Keratinocyte (primary cell): ENCODE measurements around the gene SOCS3. TPM values are rescaled to one million over a fixed set of nuclear protein-coding genes. Genes with fewer than 3 reads are reported as not detected.
A peak's percentile ranks its signal among the peaks of the same experiment; 100 is the strongest.

Experiments used
- DNase-seq: peaks from one replicate; pipeline ENCODE4 v3.0.0-alpha.2; 2011; ENCODE audit warnings: low read depth, missing footprints, low spot score
- FAIRE-seq: peaks from 2 replicates; lab custom pipeline; 2011; peaks lifted over from hg19 to GRCh38; lab: Jason Lieb, UNC
- H2AFZ ChIP-seq: 2 replicates; pipeline ENCODE4 v1.6.0; 2012; ENCODE audit warnings: low read length, control low read depth, inconsistent platforms; ENCODE audit not compliant: control insufficient read depth
- H3K27ac ChIP-seq: 2 replicates; pipeline ENCODE4 v1.5.1; 2011; ENCODE audit warnings: low read length; ENCODE audit not compliant: control insufficient read depth, insufficient read depth
- H3K27me3 ChIP-seq: 3 replicates; pipeline ENCODE4 v1.6.0; 2011; ENCODE audit warnings: low read length; ENCODE audit not compliant: control insufficient read depth, insufficient read depth; ENCODE audit errors: extremely low read depth
- H3K36me3 ChIP-seq, 2 experiments: 2 replicates in 1 of 2; 3 replicates in 1 of 2; pipeline ENCODE4 v1.5.1; 2011; ENCODE audit warnings: low read length in 2 of 2, mild to moderate bottlenecking in 1 of 2; ENCODE audit not compliant: control insufficient read depth in 2 of 2, insufficient read depth in 2 of 2; ENCODE audit errors: extremely low read depth in 1 of 2
- H3K4me1 ChIP-seq: 3 replicates; pipeline ENCODE4 v1.5.1; 2011; ENCODE audit warnings: low read length; ENCODE audit not compliant: control insufficient read depth, insufficient read depth; ENCODE audit errors: extremely low read depth
- H3K4me2 ChIP-seq: 3 replicates; pipeline ENCODE4 v1.6.0; 2011; ENCODE audit warnings: low read depth, low read length; ENCODE audit not compliant: control insufficient read depth, insufficient read depth; ENCODE audit errors: extremely low read depth
- H3K4me3 ChIP-seq, 3 experiments: fragments of 200-600 bp in 1 of 3; sonication (generic) in 1 of 3; 2 replicates in 2 of 3; 3 replicates in 1 of 3; pipeline ENCODE4 v1.5.1; 2011 to 2016; ENCODE audit warnings: low read length in 3 of 3, mild to moderate bottlenecking in 3 of 3, control low read depth in 2 of 3, inconsistent platforms in 1 of 3, low read depth in 1 of 3, mixed read lengths in 1 of 3, mixed run types in 1 of 3, moderate library complexity in 1 of 3; ENCODE audit not compliant: control insufficient read depth in 2 of 3, insufficient read depth in 2 of 3; ENCODE audit errors: extremely low read depth in 1 of 3
- H3K79me2 ChIP-seq: 2 replicates; pipeline ENCODE4 v1.6.0; 2012; ENCODE audit warnings: low read length; ENCODE audit not compliant: control insufficient read depth, insufficient read depth
- H3K9ac ChIP-seq: 3 replicates; pipeline ENCODE4 v1.6.0; 2011; ENCODE audit warnings: low read length; ENCODE audit not compliant: control insufficient read depth, insufficient read depth; ENCODE audit errors: extremely low read depth
- H3K9me1 ChIP-seq: 3 replicates; pipeline ENCODE4 v1.6.0; 2011; ENCODE audit warnings: low read length; ENCODE audit not compliant: control insufficient read depth, insufficient read depth; ENCODE audit errors: extremely low read depth
- H3K9me3 ChIP-seq: 2 replicates; pipeline ENCODE4 v1.5.1; 2012; ENCODE audit warnings: low read depth, low read length; ENCODE audit not compliant: control insufficient read depth
- H4K20me1 ChIP-seq: 3 replicates; pipeline ENCODE4 v1.6.0; 2011; ENCODE audit warnings: low read length; ENCODE audit not compliant: control insufficient read depth, insufficient read depth; ENCODE audit errors: extremely low read depth
- EZH2 ChIP-seq: IDR thresholded peaks from one replicate; pipeline ENCODE4 v1.6.1; 2012; ENCODE audit warnings: inconsistent platforms, mild to moderate bottlenecking, low read length, moderate library complexity
- dilution Hi-C: fragments of 300-500 bp; cut with MboI; formaldehyde crosslinking; loops from one replicate; pipeline ENCODE4 v1.7.0; 2020; ENCODE audit warnings: low sequenced_read_pairs; ENCODE audit not compliant: extremely low pct_ligation_motif_present
- polyA plus RNA-seq, 5 experiments: library from polyadenylated mRNA; depleted of rRNA in 3 of 5; stranded (reverse) in 3 of 5; stranded (forward) in 1 of 5; unstranded in 1 of 5; fragments of >200 nt; gene quantifications; 1 replicate in 1 of 5; 2 replicates in 3 of 5; 3 replicates in 1 of 5; pipeline versions ENCODE4 v1.2.1 to v1.2.3, GENCODE V29; 2011 to 2012; ENCODE audit warnings: missing spikeins in 2 of 5, low read depth in 1 of 5, low replicate concordance in 1 of 5
- TF ChIP-seq, protein P1 (sequence below), 3 experiments: IDR thresholded peaks in 1 of 3; conservative IDR thresholded peaks in 1 of 3; optimal IDR thresholded peaks in 1 of 3; 2 replicates in 2 of 3; 3 replicates in 1 of 3; pipeline versions ENCODE3 to v1.5.1; 2011; ENCODE audit warnings: low read length in 3 of 3, mild to moderate bottlenecking in 3 of 3, moderate library complexity in 2 of 3, control low read depth in 1 of 3, inconsistent platforms in 1 of 3; ENCODE audit not compliant: insufficient read depth in 2 of 3; ENCODE audit errors: extremely low read depth in 1 of 3

The SOCS3 gene
- polyA plus RNA-seq, 1 donor (not counting 4 experiments of a cell fraction or from before 2014, with no cell fraction given), result 9.4 TPM

DNA sequence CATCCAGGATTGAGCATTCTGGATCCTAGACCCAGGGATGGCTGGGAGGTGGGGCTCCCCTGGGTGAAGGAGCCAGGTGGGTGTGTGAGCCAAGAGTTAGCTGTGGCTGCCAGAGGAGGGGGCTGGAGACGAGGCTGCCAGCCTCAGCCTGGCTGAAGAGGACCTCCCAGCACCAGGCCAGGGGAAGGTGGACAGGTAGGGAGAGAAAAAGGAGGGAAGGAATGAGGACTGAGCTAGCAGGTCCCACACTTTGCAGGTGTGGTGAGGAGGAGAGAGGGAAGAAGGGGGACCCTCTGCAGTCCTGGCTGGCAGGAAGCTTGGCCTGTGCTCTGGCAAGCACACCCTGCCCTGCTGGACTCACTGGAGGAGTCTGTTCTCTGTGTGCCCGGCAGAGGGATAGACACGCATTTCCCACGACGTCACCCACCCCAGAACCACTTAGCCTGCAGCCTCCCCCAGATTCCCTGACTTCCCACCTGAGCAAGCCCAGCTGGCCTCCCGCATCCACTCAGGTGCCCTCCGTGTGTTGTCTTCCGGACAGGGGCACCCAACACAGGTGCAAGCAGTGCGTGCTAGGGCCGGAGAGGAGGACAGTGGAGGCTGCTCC is 42.0 kb downstream of the SOCS3 start:
- no peak for FAIRE-seq
- H3K9me1 ChIP-seq, result no peaks in the 10 kb centered on the region
- TF ChIP-seq, protein P1, sequence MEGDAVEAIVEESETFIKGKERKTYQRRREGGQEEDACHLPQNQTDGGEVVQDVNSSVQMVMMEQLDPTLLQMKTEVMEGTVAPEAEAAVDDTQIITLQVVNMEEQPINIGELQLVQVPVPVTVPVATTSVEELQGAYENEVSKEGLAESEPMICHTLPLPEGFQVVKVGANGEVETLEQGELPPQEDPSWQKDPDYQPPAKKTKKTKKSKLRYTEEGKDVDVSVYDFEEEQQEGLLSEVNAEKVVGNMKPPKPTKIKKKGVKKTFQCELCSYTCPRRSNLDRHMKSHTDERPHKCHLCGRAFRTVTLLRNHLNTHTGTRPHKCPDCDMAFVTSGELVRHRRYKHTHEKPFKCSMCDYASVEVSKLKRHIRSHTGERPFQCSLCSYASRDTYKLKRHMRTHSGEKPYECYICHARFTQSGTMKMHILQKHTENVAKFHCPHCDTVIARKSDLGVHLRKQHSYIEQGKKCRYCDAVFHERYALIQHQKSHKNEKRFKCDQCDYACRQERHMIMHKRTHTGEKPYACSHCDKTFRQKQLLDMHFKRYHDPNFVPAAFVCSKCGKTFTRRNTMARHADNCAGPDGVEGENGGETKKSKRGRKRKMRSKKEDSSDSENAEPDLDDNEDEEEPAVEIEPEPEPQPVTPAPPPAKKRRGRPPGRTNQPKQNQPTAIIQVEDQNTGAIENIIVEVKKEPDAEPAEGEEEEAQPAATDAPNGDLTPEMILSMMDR (optimal IDR thresholded peaks at IDR 0.05 in 1 of 3, IDR thresholded peaks at IDR 0.05 in 1 of 3, conservative IDR thresholded peaks at IDR 0.05 in 1 of 3; ENCODE audit: extremely low read depth in 1 of 3, insufficient read depth in 2 of 3, low read length in 3 of 3), result no peak
- TF ChIP-seq EZH2, result no peak
- H3K27me3 ChIP-seq, result no peaks in the 10 kb centered on the region
- no peak overlapping the region for H3K4me3 ChIP-seq
- H3K79me2 ChIP-seq, result no peaks in the 10 kb centered on the region
- no peak overlapping the region for H2AFZ ChIP-seq
- no peak for DNase-seq
- H3K27ac ChIP-seq, result no peak overlapping the region
- no peaks in the 10 kb centered on the region for H3K36me3 ChIP-seq
- H4K20me1 ChIP-seq, result no peaks in the 10 kb centered on the region
- peaks cover 41% of the 10 kb centered on the region for H3K4me1 ChIP-seq
- no peak overlapping the region for H3K4me2 ChIP-seq
- dilution Hi-C loops, result no loop called here
- H3K9me3 ChIP-seq, result no peaks in the 10 kb centered on the region
- H3K9ac ChIP-seq, result no peak overlapping the region

DNA sequence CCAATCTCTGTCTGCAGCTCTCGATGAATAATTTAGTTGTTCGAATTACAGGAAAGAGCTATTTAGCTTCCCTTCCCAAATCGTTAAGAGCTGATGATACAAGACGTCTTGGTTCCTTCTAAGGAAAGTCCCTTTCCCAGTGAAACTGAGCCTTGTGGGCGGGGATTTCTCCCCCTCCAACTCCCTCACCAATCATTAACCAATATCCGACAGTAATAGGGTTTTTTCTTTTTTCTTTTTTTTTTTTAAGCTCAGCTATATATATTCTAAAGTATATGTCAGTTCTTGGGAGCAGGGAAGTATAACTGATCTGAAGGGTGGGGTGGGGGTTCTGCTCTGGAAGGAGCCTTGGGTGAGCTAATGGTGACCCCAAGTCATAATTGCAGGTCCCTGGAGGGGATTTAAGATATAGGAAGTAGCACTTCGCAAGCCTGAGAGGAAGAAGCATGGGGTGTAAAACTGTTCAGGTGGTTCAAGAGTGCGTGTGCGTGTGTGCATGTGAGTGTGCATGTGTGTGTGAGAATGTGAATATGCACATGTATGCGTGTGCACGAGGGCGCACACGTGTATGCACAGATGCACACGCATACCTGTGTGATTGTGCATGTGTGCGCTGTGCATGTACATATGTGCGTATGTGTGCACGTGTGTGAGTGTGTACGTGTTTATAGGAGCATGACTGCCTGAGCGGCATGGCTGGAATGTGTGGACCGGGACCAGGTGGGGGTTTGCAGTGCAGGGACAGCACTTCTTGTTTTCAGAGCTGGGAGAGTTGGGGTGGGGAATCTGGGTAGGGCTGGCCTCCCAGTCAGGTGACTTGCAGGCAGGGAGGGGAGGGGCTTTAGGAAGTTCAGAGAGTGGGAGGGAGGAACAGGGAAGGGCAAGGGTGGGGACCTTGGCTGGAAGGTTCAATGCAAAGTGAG is 42.7 kb downstream of the SOCS3 start:
- peaks cover 41% of the 10 kb centered on the region for H3K4me1 ChIP-seq
- H3K36me3 ChIP-seq, result no peaks in the 10 kb centered on the region
- TF ChIP-seq, protein P1 (optimal IDR thresholded peaks at IDR 0.05 in 1 of 3, IDR thresholded peaks at IDR 0.05 in 1 of 3, conservative IDR thresholded peaks at IDR 0.05 in 1 of 3; ENCODE audit: extremely low read depth in 1 of 3, insufficient read depth in 2 of 3, low read length in 3 of 3), result no peak
- TF ChIP-seq EZH2, result no peak
- H4K20me1 ChIP-seq, result no peaks in the 10 kb centered on the region
- dilution Hi-C loops, result no loop called here
- DNase-seq, result no peak
- no peaks in the 10 kb centered on the region for H3K27me3 ChIP-seq
- H3K27ac ChIP-seq, result peak overlapping the region; percentile 80
- no peaks in the 10 kb centered on the region for H3K79me2 ChIP-seq
- peak overlapping the region; percentile 58 for H3K4me2 ChIP-seq
- peak overlapping the region; percentile 65 for H3K9ac ChIP-seq
- no peaks in the 10 kb centered on the region for H3K9me1 ChIP-seq
- H2AFZ ChIP-seq, result no peak overlapping the region
- H3K9me3 ChIP-seq, result no peaks in the 10 kb centered on the region
- no peak for FAIRE-seq
- H3K4me3 ChIP-seq, result no peak overlapping the region
